Mucosa of descending colon (tissue), 3 donors: ENCODE results near the gene DCN. TPM values are rescaled to one million over a fixed set of nuclear protein-coding genes. Genes with fewer than 3 reads are reported as not detected.

Experiments used
- ATAC-seq: fragments of 200-7000 bp; cut with Tn5 transposase; one replicate; pipeline ENCODE4 v1.9.1; 2020; ENCODE audit warnings: mild to moderate bottlenecking, moderate library complexity
- DNase-seq, 3 donors: peaks; one replicate each; pipeline ENCODE4 v3.0.0-alpha.2; 2020
- H3K36me3 ChIP-seq: fragments of 200-600 bp; one replicate; pipeline ENCODE4 v1.8.0; 2021; ENCODE audit warnings: low read depth, mild to moderate bottlenecking
- H3K4me1 ChIP-seq: fragments of 200-600 bp; one replicate; pipeline ENCODE4 v1.8.0; 2021; ENCODE audit warnings: low read depth, mild to moderate bottlenecking
- H3K4me3 ChIP-seq: fragments of 200-600 bp; one replicate; pipeline ENCODE4 v1.8.0; 2021; ENCODE audit warnings: mild to moderate bottlenecking
- H3K9me3 ChIP-seq: fragments of 200-600 bp; one replicate; pipeline ENCODE4 v1.8.0; 2021; ENCODE audit warnings: mild to moderate bottlenecking
- CTCF ChIP-seq: fragments of 200-600 bp; IDR thresholded peaks from one replicate; pipeline ENCODE4 v1.8.0; 2022; ENCODE audit warnings: antibody characterized with exemption, mild to moderate bottlenecking
- intact Hi-C, 2 donors: fragments of 100-400 bp; cut with DNase I in 1 of 2; cut with micrococcal nuclease in 1 of 2; formaldehyde crosslinking; loops; one replicate each; pipeline versions ENCODE4 v1.11.0 to v1.11.1; 2022; cut with DNase I, micrococcal nuclease
- total RNA-seq, 3 donors: library from RNA; stranded (reverse); fragmentation: NEBNext Ultra II Directional in 2 of 3; extraction: Animal tissue kit (Norgen Biotek cat#: 25700) in 2 of 3; gene quantifications; one replicate each; pipeline versions ENCODE4 v1.2.1 to v1.2.4, GENCODE V29; 2021 to 2023
- donor health status: DM: no; HTN: no; CAD: no; lungs with moderate emphysema.
- donor health status: DM: no; HTN: no; CAD: no.
- donor health status: DM: no; HTN: yes; CAD: no.

DCN gene
- total RNA-seq, 3 donors from 2014 or later = 91.0 to 705 (median 315) TPM

- ATAC-seq = peak; percentile 82
- peak; percentile 68 to 90 (median 80) for DNase-seq
- H3K4me3 ChIP-seq = no peak overlapping the region
- intact Hi-C loops = no loop called here
- H3K4me1 ChIP-seq = no peaks in the 10 kb centered on the region
- H3K9me3 ChIP-seq = no peaks in the 10 kb centered on the region
- peak; percentile 33 for TF ChIP-seq CTCF
- no peaks in the 10 kb centered on the region for H3K36me3 ChIP-seq
These were observed 73.5 kb downstream of the DCN start for GRCh38 chr12:91109148-91109564.

GRCh38 chr12:91108196-91108755, 74.3 kb downstream of the DCN start:
- Histone ChIP-seq H3K9me3 (no peaks in the 10 kb centered on the region), H3K36me3 (no peaks in the 10 kb centered on the region), H3K4me3 (no peak overlapping the region), H3K4me1 (no peaks in the 10 kb centered on the region)
- no peak for ATAC-seq
- intact Hi-C loops = no loop called here
- DNase-seq = no peak
- no peak for TF ChIP-seq CTCF

GRCh38 chr12:91106283-91106682, 76.3 kb downstream of the DCN start:
- ATAC-seq (no peak), DNase-seq (no peak)
- Histone ChIP-seq H3K9me3 (no peaks in the 10 kb centered on the region), H3K4me1 (no peaks in the 10 kb centered on the region), H3K36me3 (no peaks in the 10 kb centered on the region), H3K4me3 (no peak overlapping the region)
- TF ChIP-seq CTCF = no peak
- intact Hi-C loops = no loop called here

GRCh38 chr12:91105807-91106206, 76.8 kb downstream of the DCN start:
- TF ChIP-seq CTCF = no peak
- ATAC-seq (no peak), DNase-seq (no peak)
- intact Hi-C loops = no loop called here
- no peaks in the 10 kb centered on the region for H3K4me1 ChIP-seq
- no peaks in the 10 kb centered on the region for H3K9me3 ChIP-seq
- no peaks in the 10 kb centered on the region for H3K36me3 ChIP-seq
- no peak overlapping the region for H3K4me3 ChIP-seq

GRCh38 chr12:91104812-91105466, 77.7 kb downstream of the DCN start:
- no peak for ATAC-seq
- no peak for DNase-seq
- H3K9me3 ChIP-seq = no peaks in the 10 kb centered on the region
- no peak overlapping the region for H3K4me3 ChIP-seq
- no peak for TF ChIP-seq CTCF
- no peaks in the 10 kb centered on the region for H3K36me3 ChIP-seq
- no peaks in the 10 kb centered on the region for H3K4me1 ChIP-seq
- intact Hi-C loops = no loop called here
